OCI-LY3 (cell line): ENCODE results near the gene ZCCHC2.

ENCODE experiments used
- EZH2phosphoT487 ChIP-seq: fragments of 200-600 bp; shearing (Covaris generic); IDR thresholded peaks from 2 replicates; pipeline ENCODE4 v1.6.1; 2018; ENCODE audit warnings: antibody characterized with exemption, mixed run types, low read depth
- TF ChIP-seq, protein P1 (sequence below): fragments of 200-600, 300-600 bp; sonication (generic); IDR thresholded peaks from 2 replicates; pipeline ENCODE4 v1.5.1; 2014; ENCODE audit warnings: antibody characterized with exemption, low read length, low read depth

- TF ChIP-seq, protein P1, sequence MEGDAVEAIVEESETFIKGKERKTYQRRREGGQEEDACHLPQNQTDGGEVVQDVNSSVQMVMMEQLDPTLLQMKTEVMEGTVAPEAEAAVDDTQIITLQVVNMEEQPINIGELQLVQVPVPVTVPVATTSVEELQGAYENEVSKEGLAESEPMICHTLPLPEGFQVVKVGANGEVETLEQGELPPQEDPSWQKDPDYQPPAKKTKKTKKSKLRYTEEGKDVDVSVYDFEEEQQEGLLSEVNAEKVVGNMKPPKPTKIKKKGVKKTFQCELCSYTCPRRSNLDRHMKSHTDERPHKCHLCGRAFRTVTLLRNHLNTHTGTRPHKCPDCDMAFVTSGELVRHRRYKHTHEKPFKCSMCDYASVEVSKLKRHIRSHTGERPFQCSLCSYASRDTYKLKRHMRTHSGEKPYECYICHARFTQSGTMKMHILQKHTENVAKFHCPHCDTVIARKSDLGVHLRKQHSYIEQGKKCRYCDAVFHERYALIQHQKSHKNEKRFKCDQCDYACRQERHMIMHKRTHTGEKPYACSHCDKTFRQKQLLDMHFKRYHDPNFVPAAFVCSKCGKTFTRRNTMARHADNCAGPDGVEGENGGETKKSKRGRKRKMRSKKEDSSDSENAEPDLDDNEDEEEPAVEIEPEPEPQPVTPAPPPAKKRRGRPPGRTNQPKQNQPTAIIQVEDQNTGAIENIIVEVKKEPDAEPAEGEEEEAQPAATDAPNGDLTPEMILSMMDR: no peak
- no peak for TF ChIP-seq EZH2phosphoT487
Measured at GRCh38 chr18:62526098-62527025, 3.5 kb downstream of the ZCCHC2 start.
